NB4 (cell line): Measurements from ENCODE around the gene C1QTNF6.

Experiments
- CTCF ChIP-seq: IDR thresholded peaks from one replicate; pipeline ENCODE4 v1.5.1; 2012; ENCODE audit warnings: low read depth, low read length
- POLR2A ChIP-seq: IDR thresholded peaks from 2 replicates; pipeline ENCODE4 v1.6.1; 2011; ENCODE audit warnings: mild to moderate bottlenecking; ENCODE audit not compliant: insufficient read length; ENCODE audit errors: extremely low read depth

GRCh38 chr22:37187552-37187890 lies 526 bp downstream of the C1QTNF6 start:
- TF ChIP-seq POLR2A (no peak), CTCF (no peak)
